Caco-2 (cell line): ENCODE results near the gene AGPAT3. TPM values are rescaled to one million over a fixed set of nuclear protein-coding genes. Genes with fewer than 3 reads are reported as not detected.

ENCODE experiments used
- BruUV-seq: library from RNA; stranded (reverse); fragments of 400-500 nt; replicated peaks from 2 replicates; lab custom pipeline; 2021; lab: Mats Ljungman, UMichigan
- CTCF ChIA-PET: fragments of 300-600 bp; sonication (Branson Sonifier 250); formaldehyde crosslinking; loops from one replicate; lab custom pipeline; 2022; ENCODE audit warnings: antibody characterized with exemption; lab: Charles Lee
- POLR2A ChIA-PET: fragments of 300-600 bp; sonication (Branson Sonifier 250); formaldehyde crosslinking; loops from one replicate; lab custom pipeline; 2022; ENCODE audit warnings: antibody characterized with exemption; lab: Charles Lee
- DNase-seq, 2 experiments: peaks; one replicate each; pipeline versions ENCODE4 v3.0.0 to v3.0.0-alpha.2; 2020 to 2022
- H3K27me3 ChIP-seq: replicated peaks from 2 replicates; pipeline ENCODE4 v1.6.0; 2011; ENCODE audit warnings: low read length; ENCODE audit not compliant: control insufficient read depth, insufficient read depth
- H3K36me3 ChIP-seq: 2 replicates; pipeline ENCODE4 v1.5.1; 2011; ENCODE audit warnings: low read length; ENCODE audit not compliant: control insufficient read depth, insufficient read depth
- H3K4me1 ChIP-seq: fragments of 250-450 bp; sonication (Bioruptor Pico); 2 replicates; pipeline ENCODE4 v1.5.1; 2020; ENCODE audit warnings: mild to moderate bottlenecking
- H3K4me3 ChIP-seq: 2 replicates; pipeline ENCODE4 v1.5.1; 2011; ENCODE audit warnings: low read depth, mild to moderate bottlenecking, control low read depth, low read length
- H3K9me3 ChIP-seq: fragments of 250-450 bp; sonication (Bioruptor Pico); 2 replicates; pipeline ENCODE4 v1.5.1; 2020; ENCODE audit warnings: mild to moderate bottlenecking, moderate library complexity
- H3K27ac Mint-ChIP-seq: one replicate; pipeline ENCODE4 v1.8.0; 2022; ENCODE audit warnings: mixed read lengths; ENCODE audit not compliant: unreplicated experiment
- H3K27me3 Mint-ChIP-seq: one replicate; pipeline ENCODE4 v1.8.0; 2022; ENCODE audit warnings: mixed read lengths; ENCODE audit not compliant: insufficient read depth, unreplicated experiment
- H3K36me3 Mint-ChIP-seq: one replicate; pipeline ENCODE4 v1.8.0; 2022; ENCODE audit warnings: mild to moderate bottlenecking, mixed read lengths; ENCODE audit not compliant: insufficient read depth, unreplicated experiment
- H3K4me1 Mint-ChIP-seq: one replicate; pipeline ENCODE4 v1.8.0; 2022; ENCODE audit warnings: low read depth, mixed read lengths; ENCODE audit not compliant: unreplicated experiment
- H3K4me3 Mint-ChIP-seq: one replicate; pipeline ENCODE4 v1.8.0; 2022; ENCODE audit warnings: mild to moderate bottlenecking, moderate library complexity, mixed read lengths; ENCODE audit not compliant: unreplicated experiment
- H3K9me3 Mint-ChIP-seq: one replicate; pipeline ENCODE4 v1.8.0; 2022; ENCODE audit warnings: mixed read lengths; ENCODE audit not compliant: unreplicated experiment
- CTCF ChIP-seq, 2 experiments: fragments of 200-600 bp in 1 of 2; IDR thresholded peaks; 1 replicate in 1 of 2; 2 replicates in 1 of 2; pipeline versions ENCODE4 v1.5.1 to v1.8.0; 2011 to 2022; ENCODE audit warnings: antibody characterized with exemption in 1 of 2, control low read depth in 1 of 2, inconsistent platforms in 1 of 2, low read depth in 1 of 2, low read length in 1 of 2, mild to moderate bottlenecking in 1 of 2, moderate library complexity in 1 of 2; ENCODE audit not compliant: insufficient read depth in 1 of 2, severe bottlenecking in 1 of 2, unreplicated experiment in 1 of 2
- intact Hi-C: fragments of 100-400 bp; cut with micrococcal nuclease; formaldehyde crosslinking; loops from one replicate; pipeline ENCODE4 v1.10.0; 2022; ENCODE audit not compliant: unreplicated experiment
- total RNA-seq: library from RNA; stranded (reverse); gene quantifications from 2 replicates; pipeline ENCODE4 v1.2.3, GENCODE V29; 2022

Gene AGPAT3
- total RNA-seq, 1 experiment from 2014 or later: 61.8 TPM

GRCh38 chr21:43900078-43900385, 35.0 kb downstream of the AGPAT3 start:
- no peak overlapping the region for H3K4me3 Mint-ChIP-seq
- BruUV-seq: no TSS peak
- peaks cover 10% of the 10 kb centered on the region for H3K9me3 Mint-ChIP-seq
- no peaks in the 10 kb centered on the region for H3K27me3 ChIP-seq
- H3K36me3 ChIP-seq: no peaks in the 10 kb centered on the region
- ChIA-PET CTCF (no interaction called here), POLR2A (no interaction called here)
- no peak overlapping the region for H3K27ac Mint-ChIP-seq
- H3K4me3 ChIP-seq: no peak overlapping the region
- peaks cover 4% of the 10 kb centered on the region; the same call in 1 of the 2 replicates for H3K4me1 ChIP-seq
- TF ChIP-seq CTCF (IDR thresholded peaks at IDR 0.05; ENCODE audit: insufficient read depth in 1 of 2, low read depth in 1 of 2, low read length in 1 of 2, severe bottlenecking in 1 of 2, unreplicated experiment in 1 of 2): no peak
- intact Hi-C loops: no loop called here
- DNase-seq: no peak
- H3K36me3 Mint-ChIP-seq: peaks cover 25% of the 10 kb centered on the region
- no peaks in the 10 kb centered on the region for H3K27me3 Mint-ChIP-seq
- no peaks in the 10 kb centered on the region for H3K4me1 Mint-ChIP-seq
- H3K9me3 ChIP-seq: no peaks in the 10 kb centered on the region

- BruUV-seq: no TSS peak
- Histone ChIP-seq H3K27me3 (no peaks in the 10 kb centered on the region), H3K36me3 (no peaks in the 10 kb centered on the region), H3K9me3 (no peaks in the 10 kb centered on the region), H3K4me3 (no peak overlapping the region), H3K4me1 (peaks cover 4% of the 10 kb centered on the region; the same call in 1 of the 2 replicates)
- H3K4me3 Mint-ChIP-seq: no peak overlapping the region
- peaks cover 10% of the 10 kb centered on the region for H3K9me3 Mint-ChIP-seq
- no peak for TF ChIP-seq CTCF (IDR thresholded peaks at IDR 0.05; ENCODE audit: insufficient read depth in 1 of 2, low read depth in 1 of 2, low read length in 1 of 2, severe bottlenecking in 1 of 2, unreplicated experiment in 1 of 2)
- no peak overlapping the region for H3K27ac Mint-ChIP-seq
- peaks cover 25% of the 10 kb centered on the region for H3K36me3 Mint-ChIP-seq
- no peaks in the 10 kb centered on the region for H3K27me3 Mint-ChIP-seq
- intact Hi-C loops: no loop called here
- POLR2A ChIA-PET: no interaction called here
- H3K4me1 Mint-ChIP-seq: no peaks in the 10 kb centered on the region
- DNase-seq: no peak
- CTCF ChIA-PET: no interaction called here
Measured at GRCh38 chr21:43900690-43901089, 35.7 kb downstream of the AGPAT3 start.

DNA sequence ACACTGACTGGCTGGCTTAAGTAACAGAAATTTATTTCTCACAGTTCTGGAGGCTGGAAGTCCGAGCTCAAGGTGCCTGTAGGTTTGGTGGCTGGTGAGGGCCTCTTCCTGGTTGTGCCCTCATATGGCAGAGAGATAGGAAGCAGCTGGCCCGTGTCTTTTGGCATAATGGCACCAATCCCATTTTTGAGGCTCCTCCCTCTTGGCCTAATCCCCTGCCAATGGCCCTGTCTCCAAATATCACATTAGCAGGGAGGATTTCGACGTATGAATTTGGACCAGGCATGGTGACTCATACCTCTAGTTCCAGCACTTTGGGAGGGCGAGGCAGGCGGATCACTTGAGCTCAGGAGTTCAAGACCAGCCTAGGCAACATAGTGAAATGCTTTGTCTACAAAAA, 37.4 kb downstream of the AGPAT3 start:
- H3K36me3 Mint-ChIP-seq: peaks cover 33% of the 10 kb centered on the region
- Histone ChIP-seq H3K36me3 (no peaks in the 10 kb centered on the region), H3K4me1 (no peaks in the 10 kb centered on the region), H3K9me3 (no peaks in the 10 kb centered on the region), H3K27me3 (no peaks in the 10 kb centered on the region), H3K4me3 (no peak overlapping the region)
- no peak overlapping the region for H3K27ac Mint-ChIP-seq
- no peak for TF ChIP-seq CTCF (IDR thresholded peaks at IDR 0.05; ENCODE audit: insufficient read depth in 1 of 2, low read depth in 1 of 2, low read length in 1 of 2, severe bottlenecking in 1 of 2, unreplicated experiment in 1 of 2)
- no peaks in the 10 kb centered on the region for H3K27me3 Mint-ChIP-seq
- no peak for DNase-seq
- intact Hi-C loops: no loop called here
- ChIA-PET CTCF (no interaction called here), POLR2A (no interaction called here)
- no peaks in the 10 kb centered on the region for H3K4me1 Mint-ChIP-seq
- no peak overlapping the region for H3K4me3 Mint-ChIP-seq
- BruUV-seq: no TSS peak
- peaks cover 10% of the 10 kb centered on the region for H3K9me3 Mint-ChIP-seq
